LNCAP (cell line): ENCODE results near the gene KNOP1.

Experiments used
- TF ChIP-seq, protein P1 (sequence below): fragments of 450-650 bp; IDR thresholded peaks from 2 replicates; pipeline ENCODE4 v1.5.1; 2017; ENCODE audit warnings: mild to moderate bottlenecking

The KNOP1 gene

DNA sequence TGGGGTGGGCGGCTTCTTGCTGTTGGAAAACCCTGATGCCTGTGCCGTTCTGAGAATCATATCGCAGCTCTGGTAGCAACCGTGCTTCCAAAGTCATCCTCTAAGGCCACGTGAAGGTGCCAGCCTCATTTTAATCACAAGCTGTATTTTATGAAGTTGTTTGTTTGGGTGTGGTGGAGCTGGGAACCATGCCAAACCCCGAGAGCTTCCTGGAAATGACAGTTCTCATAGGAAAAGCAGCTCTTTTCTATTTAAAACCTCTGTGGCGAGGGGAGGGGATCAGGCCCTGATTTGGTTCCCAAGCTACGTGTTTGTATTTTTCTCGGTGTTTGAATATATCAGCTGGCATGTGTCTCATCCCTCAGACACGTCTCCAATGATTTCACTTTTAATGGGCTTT lies 21.7 kb downstream of the KNOP1 start:
- TF ChIP-seq, protein P1, sequence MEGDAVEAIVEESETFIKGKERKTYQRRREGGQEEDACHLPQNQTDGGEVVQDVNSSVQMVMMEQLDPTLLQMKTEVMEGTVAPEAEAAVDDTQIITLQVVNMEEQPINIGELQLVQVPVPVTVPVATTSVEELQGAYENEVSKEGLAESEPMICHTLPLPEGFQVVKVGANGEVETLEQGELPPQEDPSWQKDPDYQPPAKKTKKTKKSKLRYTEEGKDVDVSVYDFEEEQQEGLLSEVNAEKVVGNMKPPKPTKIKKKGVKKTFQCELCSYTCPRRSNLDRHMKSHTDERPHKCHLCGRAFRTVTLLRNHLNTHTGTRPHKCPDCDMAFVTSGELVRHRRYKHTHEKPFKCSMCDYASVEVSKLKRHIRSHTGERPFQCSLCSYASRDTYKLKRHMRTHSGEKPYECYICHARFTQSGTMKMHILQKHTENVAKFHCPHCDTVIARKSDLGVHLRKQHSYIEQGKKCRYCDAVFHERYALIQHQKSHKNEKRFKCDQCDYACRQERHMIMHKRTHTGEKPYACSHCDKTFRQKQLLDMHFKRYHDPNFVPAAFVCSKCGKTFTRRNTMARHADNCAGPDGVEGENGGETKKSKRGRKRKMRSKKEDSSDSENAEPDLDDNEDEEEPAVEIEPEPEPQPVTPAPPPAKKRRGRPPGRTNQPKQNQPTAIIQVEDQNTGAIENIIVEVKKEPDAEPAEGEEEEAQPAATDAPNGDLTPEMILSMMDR: no peak

DNA sequence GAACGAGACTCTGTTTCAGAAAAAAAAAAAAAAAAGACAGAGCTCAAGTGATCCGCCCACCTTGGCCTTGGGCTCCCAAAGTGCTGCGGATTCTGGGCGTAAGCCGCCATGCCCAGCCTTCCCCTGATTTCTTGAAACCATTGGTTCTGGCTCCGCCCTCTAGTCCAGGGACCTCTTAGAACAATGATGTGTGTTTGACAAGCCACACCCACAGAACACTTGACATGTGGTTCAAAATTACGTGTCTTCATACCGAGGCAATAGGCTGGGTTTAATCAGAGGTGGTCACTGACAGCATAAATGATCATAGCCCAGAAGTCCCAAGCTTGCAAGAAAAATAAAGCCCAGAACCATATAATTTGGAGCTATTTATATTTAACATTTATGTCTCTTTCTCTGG lies 23.0 kb downstream of the KNOP1 start:
- TF ChIP-seq, protein P1: no peak

DNA sequence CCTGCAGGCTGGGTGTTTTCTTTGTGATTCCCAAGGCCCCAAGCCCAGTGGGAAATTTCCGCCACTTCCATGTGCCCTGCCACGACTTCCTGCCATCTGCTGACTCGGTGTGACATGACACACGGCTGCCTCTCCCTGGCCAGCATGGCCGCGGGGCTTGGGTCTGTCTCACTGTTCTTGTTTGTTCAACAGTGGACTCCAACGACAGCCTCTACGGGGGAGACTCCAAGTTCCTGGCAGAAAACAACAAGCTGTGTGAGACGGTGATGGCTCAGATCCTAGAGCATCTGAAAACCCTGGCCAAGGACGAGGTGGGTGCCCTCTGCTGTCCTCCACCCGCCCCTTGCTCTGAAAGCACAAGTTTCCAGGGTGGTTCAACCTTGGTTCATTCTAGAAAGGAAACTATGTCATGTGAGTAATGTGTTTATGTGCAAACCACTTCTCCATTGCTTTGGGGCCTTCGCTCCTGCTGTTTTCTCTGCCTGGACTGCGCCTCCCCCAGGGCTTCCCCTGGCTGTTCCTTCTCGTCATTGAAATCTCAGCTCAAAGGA lies 26.8 kb downstream of the KNOP1 start:
- TF ChIP-seq, protein P1: no peak

DNA sequence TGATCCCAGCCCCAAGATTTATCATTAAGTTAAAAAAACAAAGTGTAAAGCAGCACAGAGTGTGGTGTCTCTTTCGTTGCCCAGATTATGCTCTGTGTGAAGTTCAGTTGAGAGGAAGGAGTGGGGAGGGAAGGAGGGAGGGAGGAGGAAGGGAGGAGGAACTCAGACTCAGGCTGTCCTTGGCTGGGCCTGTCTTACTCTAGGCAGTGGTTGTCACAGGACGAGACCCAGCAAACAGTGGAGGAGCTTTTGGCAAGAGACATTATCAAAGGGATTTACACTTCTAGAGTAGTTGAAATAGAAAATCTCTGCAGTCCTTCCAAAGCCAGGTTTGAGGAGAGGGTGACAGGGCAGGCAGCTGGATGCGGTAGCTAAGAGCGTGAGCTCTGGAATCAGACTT lies 27.8 kb downstream of the KNOP1 start:
- TF ChIP-seq, protein P1: no peak

DNA sequence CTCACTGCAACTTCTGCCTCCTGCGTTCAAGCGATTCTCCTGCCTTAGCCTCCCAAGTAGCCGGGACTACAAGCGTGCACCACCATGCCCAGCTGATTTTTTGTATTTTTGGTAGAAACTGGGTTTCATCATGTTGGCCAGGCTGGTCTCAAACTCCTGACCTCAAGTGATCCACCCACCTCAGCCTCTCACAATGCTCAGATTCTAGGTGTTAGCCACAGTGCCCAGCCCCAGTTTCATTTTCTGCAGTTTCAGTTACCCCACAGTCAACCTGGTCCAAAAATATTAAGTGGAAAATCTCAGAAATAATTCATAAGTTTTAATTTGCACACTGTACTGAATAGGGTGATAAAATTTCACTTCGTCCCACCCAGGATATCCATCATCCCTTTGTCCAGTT lies 28.7 kb downstream of the KNOP1 start:
- TF ChIP-seq, protein P1: no peak

DNA sequence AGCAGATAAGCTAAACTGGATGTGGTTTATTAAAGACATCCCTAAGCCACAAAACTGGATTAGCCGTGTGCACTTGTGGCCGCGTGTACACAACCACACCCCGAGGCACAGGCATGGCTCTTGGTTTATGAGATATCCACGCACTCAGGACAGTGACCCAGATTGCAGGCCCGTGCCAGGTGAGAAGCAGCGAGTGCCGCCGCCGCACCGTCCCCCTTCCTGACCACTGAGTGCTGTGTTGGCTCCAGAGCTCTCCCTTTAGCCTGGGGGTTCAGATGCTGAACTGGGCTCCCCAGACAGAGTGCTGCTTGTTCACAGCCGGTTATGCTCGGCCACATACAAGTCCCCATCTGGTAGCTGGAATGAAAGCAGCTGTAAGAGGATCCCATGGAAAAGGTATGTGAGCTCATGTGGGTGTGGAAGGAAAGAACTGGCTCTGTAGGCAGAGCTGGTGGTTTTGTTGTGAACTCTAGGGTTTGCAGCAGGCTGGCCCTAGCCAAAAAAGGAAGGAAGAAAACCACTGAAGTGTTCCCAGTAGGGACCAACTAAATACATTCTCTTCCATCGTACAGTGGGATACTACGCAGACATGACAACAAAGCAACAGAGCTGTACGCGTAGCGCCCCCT lies 29.5 kb downstream of the KNOP1 start:
- TF ChIP-seq, protein P1: no peak

DNA sequence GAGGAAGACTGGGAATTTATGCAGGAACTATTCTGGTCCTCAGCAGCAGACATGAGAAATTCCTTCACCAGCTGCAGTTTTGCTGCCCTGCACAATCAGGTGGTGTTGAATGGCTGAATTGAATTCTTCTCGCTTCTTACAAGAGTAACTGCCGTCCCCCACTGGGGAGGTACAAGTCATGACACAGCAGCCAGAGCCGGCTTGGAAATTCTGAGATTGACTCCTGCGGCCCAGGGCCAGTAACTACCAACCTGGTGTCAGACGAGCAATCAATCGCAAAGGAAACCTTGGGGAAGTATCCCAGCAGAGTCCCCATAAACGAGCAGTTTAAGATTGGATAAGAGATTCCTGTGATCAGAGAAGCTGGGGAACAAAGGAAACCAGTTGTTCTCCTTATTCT lies 30.7 kb downstream of the KNOP1 start:
- TF ChIP-seq, protein P1: no peak

DNA sequence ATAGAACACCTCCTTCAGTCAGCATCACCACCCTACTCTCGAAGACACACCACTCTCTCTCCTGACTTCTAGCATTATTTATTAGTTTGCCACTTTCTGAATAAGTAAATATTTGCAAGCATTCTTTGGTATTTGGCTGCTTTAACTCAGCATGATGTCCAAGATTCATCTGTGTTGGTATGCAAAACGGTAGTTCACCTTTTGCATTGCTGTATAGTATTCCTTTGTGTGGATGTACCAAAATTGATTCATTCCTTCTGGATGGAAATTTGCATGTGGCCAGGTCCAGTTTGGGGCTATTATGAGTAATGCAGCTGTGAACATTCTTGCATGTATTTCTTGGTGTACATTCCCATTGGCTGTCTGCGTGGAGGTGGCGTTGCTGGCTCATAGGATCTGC lies 32.9 kb downstream of the KNOP1 start:
- TF ChIP-seq, protein P1: no peak
